OCI-LY3 (cell line): ENCODE measurements around the gene SLC4A5.

ENCODE experiments used
- H2AFZ ChIP-seq: fragments of 200-600, 300-600 bp; shearing (Covaris generic); 2 replicates; pipeline ENCODE4 v1.6.0; 2014; ENCODE audit warnings: antibody characterized with exemption, low read depth, low read length
- H3K27ac ChIP-seq: fragments of 200-600, 300-600 bp; sonication (generic); 2 replicates; pipeline ENCODE4 v1.5.1; 2014; ENCODE audit warnings: mild to moderate bottlenecking, low read length, moderate library complexity, mixed read lengths
- H3K27me3 ChIP-seq: fragments of 200-600, 300-600 bp; sonication (generic); 2 replicates; pipeline ENCODE4 v1.6.1; 2014; ENCODE audit warnings: low read depth, low read length, mixed read lengths
- H3K36me3 ChIP-seq: fragments of 200-600, 300-600 bp; sonication (generic); replicated peaks from 2 replicates; pipeline ENCODE3; 2014; ENCODE audit warnings: low read depth, low read length, mixed read lengths
- H3K4me1 ChIP-seq: fragments of 300-600, 200-600 bp; sonication (generic); 2 replicates; pipeline ENCODE4 v1.6.1; 2014; ENCODE audit warnings: low read length, mixed read lengths
- H3K4me2 ChIP-seq: fragments of 200-600, 300-600 bp; sonication (generic); 2 replicates; pipeline ENCODE4 v1.6.1; 2014; ENCODE audit warnings: low read length, mixed read lengths
- H3K4me3 ChIP-seq: fragments of 300-600, 200-600 bp; sonication (generic); 2 replicates; pipeline ENCODE4 v1.5.1; 2014; ENCODE audit warnings: antibody characterized with exemption, mild to moderate bottlenecking, low read length, moderate library complexity
- H3K79me2 ChIP-seq: fragments of 300-600, 200-600 bp; shearing (Covaris generic); 2 replicates; pipeline ENCODE4 v1.6.1; 2014; ENCODE audit warnings: mild to moderate bottlenecking, low read length, mixed read lengths
- H3K9ac ChIP-seq: fragments of 300-600, 200-600 bp; shearing (Covaris generic); 2 replicates; pipeline ENCODE4 v1.6.0; 2014; ENCODE audit warnings: mild to moderate bottlenecking, low read length, moderate library complexity
- H3K9me3 ChIP-seq: fragments of 200-600, 300-600 bp; shearing (Covaris generic); 2 replicates; pipeline ENCODE4 v1.6.1; 2014; ENCODE audit warnings: low read length, mixed read lengths; ENCODE audit not compliant: insufficient read depth
- H4K20me1 ChIP-seq: fragments of 200-600, 300-600 bp; sonication (generic); 2 replicates; pipeline ENCODE4 v1.6.1; 2016; ENCODE audit warnings: low read length, mixed read lengths; ENCODE audit not compliant: insufficient read depth
- CTCF ChIP-seq: fragments of 200-600, 300-600 bp; sonication (generic); IDR thresholded peaks from 2 replicates; pipeline ENCODE4 v1.5.1; 2014; ENCODE audit warnings: antibody characterized with exemption, low read length, low read depth
- EZH2phosphoT487 ChIP-seq: fragments of 200-600 bp; shearing (Covaris generic); IDR thresholded peaks from 2 replicates; pipeline ENCODE4 v1.6.1; 2018; ENCODE audit warnings: antibody characterized with exemption, mixed run types, low read depth

The SLC4A5 gene

GRCh38 chr2:74357627-74358026 lies 14.4 kb upstream of the SLC4A5 start:
- H3K4me3 ChIP-seq: no peak overlapping the region
- no peaks in the 10 kb centered on the region for H3K9me3 ChIP-seq
- no peak overlapping the region for H2AFZ ChIP-seq
- H3K79me2 ChIP-seq: no peaks in the 10 kb centered on the region
- H3K27ac ChIP-seq: no peak overlapping the region
- H4K20me1 ChIP-seq: no peaks in the 10 kb centered on the region
- no peak overlapping the region for H3K9ac ChIP-seq
- no peak overlapping the region for H3K4me2 ChIP-seq
- H3K36me3 ChIP-seq: peaks cover 21% of the 10 kb centered on the region
- H3K27me3 ChIP-seq: no peaks in the 10 kb centered on the region
- no peaks in the 10 kb centered on the region for H3K4me1 ChIP-seq
- TF ChIP-seq EZH2phosphoT487: no peak
- no peak for TF ChIP-seq CTCF

- Histone ChIP-seq H4K20me1 (no peaks in the 10 kb centered on the region), H3K36me3 (no peaks in the 10 kb centered on the region), H3K9ac (no peak overlapping the region), H3K4me2 (no peak overlapping the region), H3K4me1 (no peaks in the 10 kb centered on the region), H3K27me3 (0 out of 2 replicates have a peak, but pooled peaks cover 6% of the 10 kb centered on the region), H3K4me3 (no peak overlapping the region), H2AFZ (no peak overlapping the region), H3K79me2 (no peaks in the 10 kb centered on the region), H3K27ac (no peak overlapping the region), H3K9me3 (no peaks in the 10 kb centered on the region)
- TF ChIP-seq CTCF (no peak), EZH2phosphoT487 (no peak)
Measured at GRCh38 chr2:74349889-74350288, 6.7 kb upstream of the SLC4A5 start.

- Histone ChIP-seq H3K9ac (no peak overlapping the region), H3K27me3 (0 out of 2 replicates have a peak, but pooled peaks cover 6% of the 10 kb centered on the region), H3K9me3 (no peaks in the 10 kb centered on the region), H3K36me3 (no peaks in the 10 kb centered on the region), H2AFZ (no peak overlapping the region), H3K4me2 (no peak overlapping the region), H3K79me2 (no peaks in the 10 kb centered on the region), H3K4me3 (no peak overlapping the region), H4K20me1 (no peaks in the 10 kb centered on the region), H3K27ac (no peak overlapping the region), H3K4me1 (no peaks in the 10 kb centered on the region)
- no peak for TF ChIP-seq EZH2phosphoT487
- no peak for TF ChIP-seq CTCF
Measured at GRCh38 chr2:74347742-74348141, 4.5 kb upstream of the SLC4A5 start.

- H3K4me2 ChIP-seq: no peak overlapping the region
- no peak overlapping the region for H3K4me3 ChIP-seq
- no peak overlapping the region for H3K9ac ChIP-seq
Measured at GRCh38 chr2:74347303-74347702, 4.1 kb upstream of the SLC4A5 start.

More at GRCh38 chr2:74347303-74347702, 4.1 kb upstream of the SLC4A5 start:
- H3K27ac ChIP-seq: no peak overlapping the region
- H3K4me1 ChIP-seq: no peaks in the 10 kb centered on the region
- no peaks in the 10 kb centered on the region for H3K36me3 ChIP-seq
- no peak for TF ChIP-seq EZH2phosphoT487
- TF ChIP-seq CTCF: no peak
- 0 out of 2 replicates have a peak, but pooled peaks cover 6% of the 10 kb centered on the region for H3K27me3 ChIP-seq
- H3K9me3 ChIP-seq: no peaks in the 10 kb centered on the region
- H4K20me1 ChIP-seq: no peaks in the 10 kb centered on the region
- no peak overlapping the region for H2AFZ ChIP-seq
- no peaks in the 10 kb centered on the region for H3K79me2 ChIP-seq
